Activated naive CD8-positive, alpha-beta T cell treated with anti-CD3 and anti-CD28 coated beads, Interleukin-2, amount 10 ng/mL, durations not matched to agents 7 days and 5 days (primary cell): ENCODE results near the gene NAALADL2. TPM values are rescaled to one million over a fixed set of nuclear protein-coding genes. Genes with fewer than 3 reads are reported as not detected.

Experiments used
- ATAC-seq: fragments of 150-1000 bp; cut with Tn5 transposase; one replicate; pipeline ENCODE4 v1.10.0; 2021; ENCODE audit warnings: low read depth, moderate library complexity
- POLR2A ChIA-PET: fragments of 350-600 bp; sonication (Branson Sonifier 250); formaldehyde crosslinking; loops from one replicate; lab custom pipeline; 2021; ENCODE audit warnings: antibody characterized with exemption; lab: Charles Lee
- DNase-seq: peaks from one replicate; pipeline ENCODE4 v3.0.0; 2021
- H3K27ac Mint-ChIP-seq: one replicate; pipeline ENCODE4 v1.8.0; 2022; ENCODE audit warnings: mild to moderate bottlenecking, mixed read lengths
- H3K27me3 Mint-ChIP-seq: one replicate; pipeline ENCODE4 v1.8.0; 2022; ENCODE audit warnings: mild to moderate bottlenecking, moderate library complexity, mixed read lengths
- H3K36me3 Mint-ChIP-seq: one replicate; pipeline ENCODE4 v1.8.0; 2021; ENCODE audit warnings: mild to moderate bottlenecking, mixed read lengths
- H3K4me1 Mint-ChIP-seq: one replicate; pipeline ENCODE4 v1.8.0; 2021; ENCODE audit warnings: mixed read lengths
- H3K4me3 Mint-ChIP-seq: one replicate; pipeline ENCODE4 v1.8.0; 2022; ENCODE audit warnings: mild to moderate bottlenecking, moderate library complexity, mixed read lengths
- H3K9me3 Mint-ChIP-seq: one replicate; pipeline ENCODE4 v1.8.0; 2021; ENCODE audit warnings: mixed read lengths
- total RNA-seq, 2 experiments: library from RNA; stranded (reverse); gene quantifications; one replicate each; pipeline ENCODE4 v1.2.3, GENCODE V29; 2021

Gene NAALADL2
- total RNA-seq, 2 experiments from 2014 or later = not detected

GRCh38 chr3:174862101-174862500, 3.0 kb downstream of the NAALADL2 start:
- Mint-ChIP-seq H3K4me1 (no peaks in the 10 kb centered on the region), H3K27me3 (no peaks in the 10 kb centered on the region), H3K9me3 (no peaks in the 10 kb centered on the region), H3K36me3 (no peaks in the 10 kb centered on the region), H3K4me3 (no peak overlapping the region), H3K27ac (no peak overlapping the region)
- no peak for DNase-seq
- POLR2A ChIA-PET = no interaction called here
- no peak for ATAC-seq

- POLR2A ChIA-PET = no interaction called here
- no peaks in the 10 kb centered on the region for H3K36me3 Mint-ChIP-seq
- no peaks in the 10 kb centered on the region for H3K4me1 Mint-ChIP-seq
- no peaks in the 10 kb centered on the region for H3K9me3 Mint-ChIP-seq
- ATAC-seq (no peak), DNase-seq (no peak)
- no peak overlapping the region for H3K27ac Mint-ChIP-seq
- no peak overlapping the region for H3K4me3 Mint-ChIP-seq
- no peaks in the 10 kb centered on the region for H3K27me3 Mint-ChIP-seq
Measured at GRCh38 chr3:174862666-174863065, 3.5 kb downstream of the NAALADL2 start.

- DNase-seq (no peak), ATAC-seq (no peak)
- Mint-ChIP-seq H3K27ac (no peak overlapping the region), H3K27me3 (no peaks in the 10 kb centered on the region), H3K4me3 (no peak overlapping the region), H3K9me3 (no peaks in the 10 kb centered on the region), H3K4me1 (no peaks in the 10 kb centered on the region), H3K36me3 (no peaks in the 10 kb centered on the region)
- POLR2A ChIA-PET = no interaction called here
Measured at GRCh38 chr3:174863488-174863887, 4.4 kb downstream of the NAALADL2 start.

GRCh38 chr3:174869448-174869847, 10.3 kb downstream of the NAALADL2 start:
- ATAC-seq = no peak
- Mint-ChIP-seq H3K9me3 (no peaks in the 10 kb centered on the region), H3K4me1 (no peaks in the 10 kb centered on the region), H3K27ac (no peak overlapping the region), H3K36me3 (no peaks in the 10 kb centered on the region), H3K4me3 (no peak overlapping the region), H3K27me3 (no peaks in the 10 kb centered on the region)
- no peak for DNase-seq
- POLR2A ChIA-PET = no interaction called here

GRCh38 chr3:174873832-174874657, 14.9 kb downstream of the NAALADL2 start:
- H3K4me3 Mint-ChIP-seq = no peak overlapping the region
- DNase-seq (no peak), ATAC-seq (no peak)
- H3K27me3 Mint-ChIP-seq = no peaks in the 10 kb centered on the region
- no peak overlapping the region for H3K27ac Mint-ChIP-seq
- POLR2A ChIA-PET = no interaction called here
- H3K9me3 Mint-ChIP-seq = no peaks in the 10 kb centered on the region
- no peaks in the 10 kb centered on the region for H3K36me3 Mint-ChIP-seq
- H3K4me1 Mint-ChIP-seq = no peaks in the 10 kb centered on the region

- Mint-ChIP-seq H3K27ac (no peak overlapping the region), H3K27me3 (no peaks in the 10 kb centered on the region), H3K36me3 (no peaks in the 10 kb centered on the region), H3K4me3 (no peak overlapping the region), H3K4me1 (no peaks in the 10 kb centered on the region), H3K9me3 (peaks cover 6% of the 10 kb centered on the region)
- ATAC-seq = no peak
- DNase-seq = no peak
- POLR2A ChIA-PET = no interaction called here
Measured at GRCh38 chr3:174882789-174883188, 23.7 kb downstream of the NAALADL2 start.

- DNase-seq = no peak
- Mint-ChIP-seq H3K9me3 (peaks cover 6% of the 10 kb centered on the region), H3K4me1 (no peaks in the 10 kb centered on the region)
Measured at GRCh38 chr3:174883881-174884675, 24.9 kb downstream of the NAALADL2 start.

GRCh38 chr3:174884776-174885568, 25.8 kb downstream of the NAALADL2 start:
- Mint-ChIP-seq H3K36me3 (no peaks in the 10 kb centered on the region), H3K4me3 (no peak overlapping the region), H3K27me3 (no peaks in the 10 kb centered on the region), H3K4me1 (no peaks in the 10 kb centered on the region), H3K9me3 (peaks cover 6% of the 10 kb centered on the region), H3K27ac (no peak overlapping the region)
- POLR2A ChIA-PET = no interaction called here
- DNase-seq = no peak
- no peak for ATAC-seq

More at GRCh38 chr3:174883881-174884675, 24.9 kb downstream of the NAALADL2 start:
- POLR2A ChIA-PET = no interaction called here
- no peak overlapping the region for H3K27ac Mint-ChIP-seq
- ATAC-seq = no peak
- H3K27me3 Mint-ChIP-seq = no peaks in the 10 kb centered on the region
- no peak overlapping the region for H3K4me3 Mint-ChIP-seq
- no peaks in the 10 kb centered on the region for H3K36me3 Mint-ChIP-seq

GRCh38 chr3:174891524-174892203, 32.5 kb downstream of the NAALADL2 start:
- Mint-ChIP-seq H3K9me3 (peaks cover 1% of the 10 kb centered on the region), H3K27me3 (no peaks in the 10 kb centered on the region), H3K4me1 (no peaks in the 10 kb centered on the region), H3K27ac (no peak overlapping the region), H3K36me3 (no peaks in the 10 kb centered on the region), H3K4me3 (no peak overlapping the region)
- POLR2A ChIA-PET = no interaction called here
- ATAC-seq (no peak), DNase-seq (no peak)

GRCh38 chr3:174907027-174907426, 47.9 kb downstream of the NAALADL2 start:
- Mint-ChIP-seq H3K4me3 (no peak overlapping the region), H3K9me3 (no peaks in the 10 kb centered on the region), H3K27ac (no peak overlapping the region), H3K36me3 (no peaks in the 10 kb centered on the region), H3K4me1 (no peaks in the 10 kb centered on the region), H3K27me3 (no peaks in the 10 kb centered on the region)
- ATAC-seq (no peak), DNase-seq (no peak)
- POLR2A ChIA-PET = no interaction called here

- H3K4me3 Mint-ChIP-seq = no peak overlapping the region
- DNase-seq = no peak
- H3K4me1 Mint-ChIP-seq = no peaks in the 10 kb centered on the region
- H3K36me3 Mint-ChIP-seq = no peaks in the 10 kb centered on the region
- H3K9me3 Mint-ChIP-seq = no peaks in the 10 kb centered on the region
- no peak for ATAC-seq
- no peak overlapping the region for H3K27ac Mint-ChIP-seq
- no peaks in the 10 kb centered on the region for H3K27me3 Mint-ChIP-seq
- POLR2A ChIA-PET = no interaction called here
Measured at GRCh38 chr3:174907628-174908407, 48.7 kb downstream of the NAALADL2 start.

- Mint-ChIP-seq H3K36me3 (no peaks in the 10 kb centered on the region), H3K9me3 (no peaks in the 10 kb centered on the region), H3K4me3 (no peak overlapping the region), H3K4me1 (no peaks in the 10 kb centered on the region), H3K27me3 (no peaks in the 10 kb centered on the region), H3K27ac (no peak overlapping the region)
- no peak for DNase-seq
- POLR2A ChIA-PET = no interaction called here
- no peak for ATAC-seq
Measured at GRCh38 chr3:174931473-174932353, 72.6 kb downstream of the NAALADL2 start.
